ENCODE measurements around the gene NCMAP. TPM values are rescaled to one million over a fixed set of nuclear protein-coding genes. Genes with fewer than 3 reads are reported as not detected.

The NCMAP gene
- polyA plus RNA-seq, 1 donor from 2014 or later, result not detected

GRCh38 chr1:24594328-24594598 lies 38.4 kb downstream of the NCMAP start:
- H3K9me3 ChIP-seq (ENCODE audit: low read length), result no peaks in the 10 kb centered on the region
- H3K9me2 ChIP-seq (ENCODE audit: insufficient read depth, low read length), result no peaks in the 10 kb centered on the region
- H3K27ac ChIP-seq (ENCODE audit: low read length), result no peak overlapping the region
- H3K4me3 ChIP-seq (ENCODE audit: low read length), result no peak overlapping the region
- H3K4me2 ChIP-seq (ENCODE audit: low read length), result no peak overlapping the region
- H3K27me3 ChIP-seq (ENCODE audit: insufficient read depth, low read depth, low read length), result no peaks in the 10 kb centered on the region
- H3F3A ChIP-seq (ENCODE audit: insufficient read depth, low read length, poor library complexity, severe bottlenecking), result no peaks in the 10 kb centered on the region
- no peaks in the 10 kb centered on the region for H3K79me2 ChIP-seq (replicated peaks; ENCODE audit: insufficient read depth, low read length)
- TF ChIP-seq TAF1 (IDR thresholded peaks at IDR 0.05; ENCODE audit: low read depth), result no peak
- no peak for TF ChIP-seq EP300 (conservative IDR thresholded peaks at IDR 0.05; ENCODE audit: poor library complexity, severe bottlenecking)
- TF ChIP-seq CTCF (IDR thresholded peaks at IDR 0.05; ENCODE audit: poor library complexity, severe bottlenecking), result no peak
- TF ChIP-seq EZH2 (IDR thresholded peaks at IDR 0.05; ENCODE audit: borderline replicate concordance, insufficient read depth, low read length, poor library complexity, severe bottlenecking), result no peak
- TF ChIP-seq SMC3 (conservative IDR thresholded peaks at IDR 0.05; ENCODE audit: poor library complexity), result no peak
- TF ChIP-seq RAD21 (conservative IDR thresholded peaks at IDR 0.05), result no peak
- H3K36me3 ChIP-seq (ENCODE audit: insufficient read depth, low read length), result no peaks in the 10 kb centered on the region
- no peaks in the 10 kb centered on the region for H4K20me1 ChIP-seq (ENCODE audit: insufficient read depth)
- H2AFZ ChIP-seq (ENCODE audit: low read depth, low read length), result no peak overlapping the region
- no peak overlapping the region for H3K9ac ChIP-seq (ENCODE audit: low read length)

GRCh38 chr1:24596401-24596880 lies 40.6 kb downstream of the NCMAP start:
- Histone ChIP-seq H3K36me3 (ENCODE audit: insufficient read depth, low read length) (no peaks in the 10 kb centered on the region), H3K9ac (ENCODE audit: low read length) (no peak overlapping the region), H3F3A (ENCODE audit: insufficient read depth, low read length, poor library complexity, severe bottlenecking) (no peaks in the 10 kb centered on the region), H2AFZ (ENCODE audit: low read depth, low read length) (no peak overlapping the region), H3K9me2 (ENCODE audit: insufficient read depth, low read length) (no peaks in the 10 kb centered on the region), H3K27me3 (ENCODE audit: insufficient read depth, low read depth, low read length) (no peaks in the 10 kb centered on the region), H3K79me2 (replicated peaks; ENCODE audit: insufficient read depth, low read length) (no peaks in the 10 kb centered on the region), H3K4me3 (ENCODE audit: low read length) (no peak overlapping the region), H3K27ac (ENCODE audit: low read length) (no peak overlapping the region), H4K20me1 (ENCODE audit: insufficient read depth) (no peaks in the 10 kb centered on the region), H3K9me3 (ENCODE audit: low read length) (no peaks in the 10 kb centered on the region), H3K4me2 (ENCODE audit: low read length) (no peak overlapping the region)
- no peak for TF ChIP-seq SMC3 (conservative IDR thresholded peaks at IDR 0.05; ENCODE audit: poor library complexity)
- TF ChIP-seq MXI1 (conservative IDR thresholded peaks at IDR 0.05; ENCODE audit: poor library complexity, severe bottlenecking), result no peak
- TF ChIP-seq RAD21 (conservative IDR thresholded peaks at IDR 0.05), result no peak
- no peak for TF ChIP-seq POLR2AphosphoS5 (IDR thresholded peaks at IDR 0.05)
- TF ChIP-seq EZH2 (IDR thresholded peaks at IDR 0.05; ENCODE audit: borderline replicate concordance, insufficient read depth, low read length, poor library complexity, severe bottlenecking), result no peak
- TF ChIP-seq EP300 (conservative IDR thresholded peaks at IDR 0.05; ENCODE audit: poor library complexity, severe bottlenecking), result no peak
- TF ChIP-seq REST (IDR thresholded peaks at IDR 0.05; ENCODE audit: borderline replicate concordance), result no peak
- TF ChIP-seq TAF1 (IDR thresholded peaks at IDR 0.05; ENCODE audit: low read depth), result no peak
- TF ChIP-seq CTCF (IDR thresholded peaks at IDR 0.05; ENCODE audit: poor library complexity, severe bottlenecking), result no peak
